Sigmoid colon (tissue), 7 donors: ENCODE data around the gene LNX2. TPM values are rescaled to one million over a fixed set of nuclear protein-coding genes. Genes with fewer than 3 reads are reported as not detected.

Experiments
- DNase-seq: peaks from one replicate; pipeline ENCODE4 v3.0.0-alpha.2; 2019
- H3K27ac ChIP-seq, 4 donors: fragments of 200-600 bp; sonication (generic); one replicate each; pipeline ENCODE4 v1.5.1; 2016 to 2019; ENCODE audit warnings: mild to moderate bottlenecking in 1 of 4
- H3K27me3 ChIP-seq, 3 donors: fragments of 200-600 bp; sonication (generic); one replicate each; pipeline ENCODE4 v1.5.1; 2019; ENCODE audit warnings: mild to moderate bottlenecking in 1 of 3
- H3K36me3 ChIP-seq, 4 donors: fragments of 200-600 bp; sonication (generic); one replicate each; pipeline ENCODE4 v1.5.1; 2016 to 2019
- H3K4me1 ChIP-seq, 4 donors: fragments of 200-600 bp; sonication (generic); one replicate each; pipeline ENCODE4 v1.5.1; 2017 to 2019
- H3K4me3 ChIP-seq, 4 donors: fragments of 200-600 bp; sonication (generic); one replicate each; pipeline ENCODE4 v1.5.1; 2017 to 2019; ENCODE audit warnings: mild to moderate bottlenecking in 2 of 4, moderate library complexity in 1 of 4
- H3K9me3 ChIP-seq, 4 donors: fragments of 200-600 bp in 3 of 4; sonication (generic) in 3 of 4; one replicate each; pipeline versions ENCODE4 v1.5.1 to v1.6.1; 2013 to 2019
- CTCF ChIP-seq, 4 experiments: fragments of 450-650 bp in 3 of 4; fragments of 200-600 bp in 1 of 4; IDR thresholded peaks; one replicate each; pipeline ENCODE4 v1.5.1; 2016 to 2019; ENCODE audit warnings: antibody characterized with exemption in 4 of 4, mild to moderate bottlenecking in 3 of 4, moderate library complexity in 2 of 4
- EP300 ChIP-seq, 4 donors: sonication (generic); formaldehyde crosslinking; IDR thresholded peaks; one replicate each; pipeline ENCODE4 v1.6.1; 2017; ENCODE audit warnings: antibody characterized with exemption in 4 of 4
- POLR2A ChIP-seq, 2 donors: fragments of 450-650 bp; IDR thresholded peaks; one replicate each; pipeline ENCODE4 v1.6.1; 2016; ENCODE audit warnings: antibody characterized with exemption in 2 of 2, mild to moderate bottlenecking in 2 of 2, moderate library complexity in 2 of 2
- POLR2AphosphoS5 ChIP-seq, 4 donors: sonication (generic); formaldehyde crosslinking; IDR thresholded peaks; one replicate each; pipeline ENCODE4 v1.6.1; 2017; ENCODE audit warnings: antibody characterized with exemption in 4 of 4
- WGBS, 2 donors: extraction: QIAGEN DNeasy Blood & Tissue Kit; methylation state at CpG; one replicate each; pipeline ENCODE4 v1.1.7; 2013; 5-methylcytosine and 5-hydroxymethylcytosine counted together
- intact Hi-C: fragments of 100-400 bp; cut with DNase I; formaldehyde crosslinking; loops from one replicate; pipeline ENCODE4 v1.15.1; 2023
- polyA plus RNA-seq, 3 donors: library from polyadenylated mRNA; stranded (reverse); fragments of 200-250 nt; gene quantifications; one replicate each; pipeline ENCODE4 v1.2.3, GENCODE V29; 2013
- total RNA-seq, 4 donors: library from RNA; depleted of rRNA; stranded (reverse); fragments of >200 nt; gene quantifications; one replicate each; pipeline ENCODE4 v1.1.0, GENCODE V29; 2016
- donor health status: healthy with polysubstance abuse.
- donor health status: Bipolar disorder and iron deficiency.
- donor health status: healthy.

LNX2 gene
- total and polyA plus RNA-seq, 7 donors, result 7.7 to 22.2 (median 10.9) TPM

GRCh38 chr13:27523346-27524073 lies 96.8 kb downstream of the LNX2 start:
- intact Hi-C loops, result no loop called here
- WGBS, 2 donors, result 72 to 84% methylated on average over 4 of the region's 4 CpGs
- DNase-seq, result no peak
- H3K4me1 ChIP-seq, result no peaks in the 10 kb centered on the region
- peaks cover 0 to 2% (median 0%) of the 10 kb centered on the region in 4 donors for H3K9me3 ChIP-seq
- no peak overlapping the region for H3K27ac ChIP-seq
- no peak overlapping the region for H3K4me3 ChIP-seq
- H3K27me3 ChIP-seq, result peaks cover 0 to 4% (median 0%) of the 10 kb centered on the region in 3 donors
- TF ChIP-seq EP300 (IDR thresholded peaks at IDR 0.05), result no peak
- no peak for TF ChIP-seq POLR2A (IDR thresholded peaks at IDR 0.05)
- H3K36me3 ChIP-seq, result no peaks in the 10 kb centered on the region

GRCh38 chr13:27522847-27523246 lies 97.5 kb downstream of the LNX2 start:
- 45 to 62% methylated on average over 4 of the region's 4 CpGs for WGBS, 2 donors
- H3K36me3 ChIP-seq, result no peaks in the 10 kb centered on the region
- H3K27me3 ChIP-seq, result peaks cover 0 to 4% (median 0%) of the 10 kb centered on the region in 3 donors
- TF ChIP-seq EP300 (IDR thresholded peaks at IDR 0.05) (no peak), POLR2A (IDR thresholded peaks at IDR 0.05) (no peak), CTCF (IDR thresholded peaks at IDR 0.05) (no peak), POLR2AphosphoS5 (IDR thresholded peaks at IDR 0.05) (no peak)
- no peaks in the 10 kb centered on the region for H3K9me3 ChIP-seq
- intact Hi-C loops, result no loop called here
- H3K4me1 ChIP-seq, result no peaks in the 10 kb centered on the region
- no peak for DNase-seq
- no peak overlapping the region for H3K27ac ChIP-seq
- no peak overlapping the region for H3K4me3 ChIP-seq

- Histone ChIP-seq H3K4me3 (no peak overlapping the region), H3K4me1 (no peaks in the 10 kb centered on the region), H3K9me3 (no peaks in the 10 kb centered on the region), H3K36me3 (no peaks in the 10 kb centered on the region), H3K27me3 (peaks cover 0 to 4% (median 0%) of the 10 kb centered on the region in 3 donors), H3K27ac (no peak overlapping the region)
- intact Hi-C loops, result no loop called here
- 19 to 75% methylated on average over 1 of the region's 1 CpG for WGBS, 2 donors
- DNase-seq, result no peak
- TF ChIP-seq CTCF (IDR thresholded peaks at IDR 0.05) (no peak), POLR2A (IDR thresholded peaks at IDR 0.05) (no peak), EP300 (IDR thresholded peaks at IDR 0.05) (no peak), POLR2AphosphoS5 (IDR thresholded peaks at IDR 0.05) (no peak)
Observed at GRCh38 chr13:27516103-27516502, 104.2 kb downstream of the LNX2 start.

- WGBS, 2 donors, result 73 to 83% methylated on average over 5 of the region's 5 CpGs
- Histone ChIP-seq H3K27me3 (no peaks in the 10 kb centered on the region), H3K4me1 (no peaks in the 10 kb centered on the region), H3K9me3 (no peaks in the 10 kb centered on the region), H3K36me3 (no peaks in the 10 kb centered on the region), H3K4me3 (no peak overlapping the region), H3K27ac (no peak overlapping the region)
- TF ChIP-seq POLR2AphosphoS5 (IDR thresholded peaks at IDR 0.05) (no peak), EP300 (IDR thresholded peaks at IDR 0.05) (no peak), POLR2A (IDR thresholded peaks at IDR 0.05) (no peak), CTCF (IDR thresholded peaks at IDR 0.05) (no peak)
- intact Hi-C loops, result no loop called here
- DNase-seq, result no peak
Observed at GRCh38 chr13:27510082-27510481, 110.2 kb downstream of the LNX2 start.

GRCh38 chr13:27508802-27509201 lies 111.5 kb downstream of the LNX2 start:
- DNase-seq, result no peak
- WGBS, 2 donors, result 93% methylated on average over 9 of the region's 9 CpGs
- no peak overlapping the region for H3K27ac ChIP-seq
- no peaks in the 10 kb centered on the region for H3K9me3 ChIP-seq
- no peak overlapping the region for H3K4me3 ChIP-seq
- H3K36me3 ChIP-seq, result no peaks in the 10 kb centered on the region
- TF ChIP-seq EP300 (IDR thresholded peaks at IDR 0.05) (no peak), CTCF (IDR thresholded peaks at IDR 0.05) (no peak), POLR2AphosphoS5 (IDR thresholded peaks at IDR 0.05) (no peak), POLR2A (IDR thresholded peaks at IDR 0.05) (no peak)
- intact Hi-C loops, result no loop called here
- peaks cover 0 to 7% (median 2%) of the 10 kb centered on the region in 4 donors for H3K4me1 ChIP-seq
- no peaks in the 10 kb centered on the region for H3K27me3 ChIP-seq
